Thoracic aorta (tissue), 2 donors: Measurements from ENCODE around the gene SPRN. TPM values are rescaled to one million over a fixed set of nuclear protein-coding genes. Genes with fewer than 3 reads are reported as not detected.
"Not testable (repeated sequence)": the region's sequence is repeated elsewhere in the genome, so short reads cannot be mapped to it uniquely, and the experiment has no call there.

Experiments
- ATAC-seq: fragments of 150-250 bp; one replicate; pipeline ENCODE4 v1.8.0; 2017; ENCODE audit warnings: low read depth; ENCODE audit not compliant: insufficient number of reproducible peaks, low FRiP score
- DNase-seq: peaks from one replicate; pipeline ENCODE4 v3.0.0-alpha.2; 2020; ENCODE audit warnings: low spot score
- H3K27ac ChIP-seq, 2 donors: fragments of 200-600 bp; sonication (generic); 1 replicate in 1 of 2; 2 replicates in 1 of 2; pipeline ENCODE4 v1.5.1; 2016; ENCODE audit warnings: mild to moderate bottlenecking in 2 of 2, moderate library complexity in 2 of 2
- H3K27me3 ChIP-seq: fragments of 200-600 bp; sonication (generic); replicated peaks from 2 replicates; pipeline ENCODE4 v1.6.0; 2016; ENCODE audit warnings: mild to moderate bottlenecking; ENCODE audit not compliant: insufficient read depth
- H3K36me3 ChIP-seq: fragments of 200-600 bp; sonication (generic); one replicate; pipeline ENCODE4 v1.5.1; 2016
- H3K4me1 ChIP-seq, 2 donors: fragments of 200-600 bp; sonication (generic); 1 replicate in 1 of 2; 2 replicates in 1 of 2; pipeline versions ENCODE4 v1.5.1 to v1.6.0; 2016; ENCODE audit warnings: low read depth in 2 of 2, mild to moderate bottlenecking in 1 of 2; ENCODE audit not compliant: control insufficient read depth in 1 of 2
- H3K4me3 ChIP-seq: fragments of 200-600 bp; sonication (generic); 2 replicates; pipeline ENCODE4 v1.5.1; 2016; ENCODE audit warnings: mild to moderate bottlenecking
- H3K9me3 ChIP-seq: fragments of 200-600 bp; sonication (generic); 2 replicates; pipeline ENCODE4 v1.5.1; 2016
- CTCF ChIP-seq: fragments of 200-600 bp; sonication (generic); IDR thresholded peaks from one replicate; pipeline ENCODE4 v1.5.1; 2019; ENCODE audit warnings: antibody characterized with exemption
- total RNA-seq, 2 donors: library from RNA; depleted of rRNA; stranded (reverse); fragments of >200 nt; gene quantifications; one replicate each; pipeline versions ENCODE4 v1.1.0 to v1.2.3, GENCODE V29; 2016

The SPRN gene
- total RNA-seq, 2 donors from 2014 or later = not detected

GRCh38 chr10:133439517-133440461 lies 15.4 kb upstream of the SPRN start:
- Histone ChIP-seq H3K9me3 (no peaks in the 10 kb centered on the region), H3K4me1 (no peaks in the 10 kb centered on the region), H3K36me3 (peaks cover 6% of the 10 kb centered on the region), H3K4me3 (no peak overlapping the region), H3K27me3 (no peaks in the 10 kb centered on the region), H3K27ac (no peak overlapping the region)
- ATAC-seq (no peak), DNase-seq (no peak)
- TF ChIP-seq CTCF = no peak

GRCh38 chr10:133438711-133439273 lies 14.4 kb upstream of the SPRN start:
- no peak overlapping the region for H3K27ac ChIP-seq
- ATAC-seq (no peak), DNase-seq (no peak)
- no peaks in the 10 kb centered on the region for H3K9me3 ChIP-seq
- no peak overlapping the region for H3K4me3 ChIP-seq
- H3K36me3 ChIP-seq = peaks cover 6% of the 10 kb centered on the region
- no peak for TF ChIP-seq CTCF
- H3K4me1 ChIP-seq = no peaks in the 10 kb centered on the region
- no peaks in the 10 kb centered on the region for H3K27me3 ChIP-seq

- not testable (repeated sequence) for H3K27me3 ChIP-seq, H3K27ac ChIP-seq, ATAC-seq, H3K36me3 ChIP-seq, H3K4me1 ChIP-seq, H3K9me3 ChIP-seq, H3K4me3 ChIP-seq, DNase-seq
Observed at GRCh38 chr10:133432789-133433188, 8.4 kb upstream of the SPRN start.

- not testable (repeated sequence) for DNase-seq, H3K4me3 ChIP-seq, H3K27me3 ChIP-seq, H3K4me1 ChIP-seq, H3K9me3 ChIP-seq, H3K27ac ChIP-seq, H3K36me3 ChIP-seq, ATAC-seq
Observed at GRCh38 chr10:133431888-133432613, 7.6 kb upstream of the SPRN start.

GRCh38 chr10:133429571-133429970 lies 5.1 kb upstream of the SPRN start:
- not testable (repeated sequence) for H3K4me1 ChIP-seq, ATAC-seq, H3K27ac ChIP-seq, DNase-seq, H3K36me3 ChIP-seq, H3K9me3 ChIP-seq, H3K4me3 ChIP-seq, H3K27me3 ChIP-seq

GRCh38 chr10:133424102-133424501 lies 323 bp downstream of the SPRN start:
- ATAC-seq, H3K27me3 ChIP-seq, H3K4me3 ChIP-seq, H3K9me3 ChIP-seq, DNase-seq, H3K27ac ChIP-seq, H3K4me1 ChIP-seq: not testable (repeated sequence)
- peaks cover 21% of the 10 kb centered on the region for H3K36me3 ChIP-seq
